Liver (tissue), 9 donors: Measurements from ENCODE around the gene ZFAND3. TPM values are rescaled to one million over a fixed set of nuclear protein-coding genes. Genes with fewer than 3 reads are reported as not detected.

Experiments
- DNase-seq: peaks from one replicate; pipeline ENCODE4 v3.0.0-alpha.2; 2017; ENCODE audit warnings: low spot score
- H3K27ac ChIP-seq, 2 donors: one replicate each; pipeline ENCODE4 v1.7.0; 2013; ENCODE audit warnings: inconsistent platforms in 2 of 2, low read length in 2 of 2, control low read depth in 1 of 2, low read depth in 1 of 2, mild to moderate bottlenecking in 1 of 2
- H3K27me3 ChIP-seq, 4 donors: one replicate each; pipeline versions ENCODE4 v1.6.1 to v1.7.0; 2013; ENCODE audit warnings: low read length in 3 of 4, inconsistent platforms in 1 of 4, mild to moderate bottlenecking in 1 of 4, moderate library complexity in 1 of 4; ENCODE audit not compliant: control insufficient read depth in 4 of 4, insufficient read depth in 4 of 4
- H3K36me3 ChIP-seq, 4 donors: one replicate each; pipeline versions ENCODE4 v1.6.1 to v1.7.0; 2013; ENCODE audit warnings: low read length in 3 of 4, mild to moderate bottlenecking in 3 of 4, low read depth in 1 of 4, moderate library complexity in 1 of 4; ENCODE audit not compliant: control insufficient read depth in 4 of 4, insufficient read depth in 3 of 4
- H3K4me1 ChIP-seq, 4 donors: one replicate each; pipeline versions ENCODE4 v1.6.1 to v1.7.0; 2013; ENCODE audit warnings: low read length in 3 of 4, mild to moderate bottlenecking in 3 of 4, moderate library complexity in 1 of 4; ENCODE audit not compliant: control insufficient read depth in 4 of 4, insufficient read depth in 4 of 4
- H3K4me3 ChIP-seq, 3 donors: one replicate each; pipeline versions ENCODE4 v1.6.1 to v1.7.0; 2013; ENCODE audit warnings: low read length in 3 of 3, control low read depth in 1 of 3, low read depth in 1 of 3, mild to moderate bottlenecking in 1 of 3
- H3K9ac ChIP-seq, 2 donors: one replicate each; pipeline ENCODE4 v1.7.0; 2013; ENCODE audit warnings: low read length in 2 of 2, mild to moderate bottlenecking in 2 of 2, moderate library complexity in 2 of 2, control low read depth in 1 of 2, low read depth in 1 of 2
- H3K9me3 ChIP-seq, 4 donors: one replicate each; pipeline versions ENCODE4 v1.6.1 to v1.7.0; 2013; ENCODE audit warnings: low read length in 3 of 4; ENCODE audit not compliant: control insufficient read depth in 4 of 4
- GABPA ChIP-seq, 2 donors: IDR thresholded peaks in 1 of 2; conservative IDR thresholded peaks in 1 of 2; 2 replicates each; pipeline ENCODE4 v1.6.1; 2016; ENCODE audit warnings: antibody characterized with exemption in 2 of 2, mild to moderate bottlenecking in 1 of 2, moderate library complexity in 1 of 2
- HNF4G ChIP-seq: IDR thresholded peaks from 2 replicates; pipeline ENCODE4 v1.6.1; 2016; ENCODE audit warnings: antibody characterized with exemption
- JUND ChIP-seq, 2 donors: IDR thresholded peaks; 2 replicates each; pipeline ENCODE4 v1.6.1; 2016; ENCODE audit warnings: antibody characterized with exemption in 2 of 2
- NR2F2 ChIP-seq: IDR thresholded peaks from 2 replicates; pipeline ENCODE4 v1.6.1; 2016; ENCODE audit warnings: antibody characterized with exemption
- RXRA ChIP-seq, 2 donors: IDR thresholded peaks; 2 replicates each; pipeline ENCODE4 v1.6.1; 2017 to 2018; ENCODE audit warnings: antibody characterized with exemption in 2 of 2, mild to moderate bottlenecking in 1 of 2
- SP1 ChIP-seq: IDR thresholded peaks from 2 replicates; pipeline ENCODE4 v1.6.1; 2018; ENCODE audit warnings: antibody characterized with exemption, mild to moderate bottlenecking
- TAF1 ChIP-seq: conservative IDR thresholded peaks from 2 replicates; pipeline ENCODE4 v1.6.1; 2016; ENCODE audit warnings: antibody characterized with exemption, mild to moderate bottlenecking
- YY1 ChIP-seq: IDR thresholded peaks from 2 replicates; pipeline ENCODE4 v1.6.1; 2016; ENCODE audit warnings: antibody characterized with exemption, mild to moderate bottlenecking
- WGBS: extraction: QIAGEN DNeasy Blood & Tissue Kit; methylation state at CpG from one replicate; pipeline ENCODE4 v1.1.7; 2013; 5-methylcytosine and 5-hydroxymethylcytosine counted together
- polyA plus RNA-seq, 2 donors: library from polyadenylated mRNA; stranded (reverse) in 1 of 2; unstranded in 1 of 2; fragments of 200-250 nt in 1 of 2; fragments of >200 nt in 1 of 2; fragmentation: Nextera tagmentation in 1 of 2; extraction: Ambion mirVana in 1 of 2; gene quantifications; one replicate each; pipeline versions ENCODE4 v1.2.1 to v1.2.3, GENCODE V29; 2013 to 2015
- total RNA-seq, 2 donors: library from RNA; depleted of rRNA; stranded (reverse); fragments of >200 nt; gene quantifications; one replicate each; pipeline ENCODE4 v1.2.3, GENCODE V29; 2014
- TF ChIP-seq, protein P1 (sequence below): fragments of 150-350 bp; IDR thresholded peaks from 2 replicates; pipeline ENCODE4 v1.5.1; 2017; ENCODE audit warnings: improper control_type of control experiment, low read depth, low read length; ENCODE audit not compliant: missing input control
- TF ChIP-seq, protein P2 (sequence below): IDR thresholded peaks from 2 replicates; pipeline ENCODE4 v1.6.1; 2016; ENCODE audit warnings: antibody characterized with exemption, mild to moderate bottlenecking
- donor health status: healthy.
- donor health status: healthy.
- donor health status: healthy.
- donor health status: healthy.
- donor health status: healthy.

ZFAND3 gene
- total and polyA plus RNA-seq, 4 donors = 7.7 to 37.5 (median 23.1) TPM

DNA sequence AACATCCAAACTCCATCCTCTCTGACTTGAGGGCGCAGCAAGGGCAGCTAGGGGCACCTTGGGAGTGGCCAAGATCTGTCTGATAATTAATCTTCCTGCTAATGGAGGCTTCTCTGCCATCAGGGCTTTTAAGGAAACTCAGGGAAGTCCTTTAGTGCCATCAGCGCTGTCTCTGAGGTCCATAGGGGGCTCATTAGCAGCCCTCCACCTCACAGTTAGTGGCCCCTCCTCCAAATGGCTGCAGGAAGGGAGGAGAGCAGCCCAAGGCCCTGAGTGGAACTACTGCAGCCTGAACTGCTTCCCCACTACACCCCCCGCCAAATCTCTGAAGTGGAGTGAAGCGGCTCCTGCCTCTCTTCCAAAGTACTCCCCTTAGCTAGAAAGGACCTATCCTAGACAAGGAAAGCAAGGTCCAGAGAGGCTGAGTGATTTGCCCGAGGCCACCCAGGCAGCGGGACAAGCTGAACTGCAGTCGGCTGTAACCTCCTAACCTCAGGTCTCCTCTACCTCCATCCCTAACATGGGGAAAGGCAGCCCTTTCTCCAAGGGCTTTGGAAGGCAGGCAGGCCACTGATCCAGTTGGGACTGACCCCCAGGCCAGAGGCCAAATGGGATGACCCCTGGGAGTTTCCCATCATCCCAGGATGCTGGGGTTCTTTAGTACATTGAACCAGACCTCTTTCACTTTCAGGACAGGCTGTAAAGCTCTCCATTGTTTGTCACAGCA is 39.5 kb upstream of the ZFAND3 start:
- DNase-seq = no peak
- H3K27me3 ChIP-seq = no peaks in the 10 kb centered on the region
- WGBS = 97% methylated on average over 7 of the region's 7 CpGs
- no peaks in the 10 kb centered on the region for H3K36me3 ChIP-seq
- no peak overlapping the region for H3K27ac ChIP-seq
- TF ChIP-seq SP1 (no peak), JUND (IDR thresholded peaks at IDR 0.05) (no peak), RXRA (IDR thresholded peaks at IDR 0.05) (no peak), YY1 (no peak)
- TF ChIP-seq, protein P1, sequence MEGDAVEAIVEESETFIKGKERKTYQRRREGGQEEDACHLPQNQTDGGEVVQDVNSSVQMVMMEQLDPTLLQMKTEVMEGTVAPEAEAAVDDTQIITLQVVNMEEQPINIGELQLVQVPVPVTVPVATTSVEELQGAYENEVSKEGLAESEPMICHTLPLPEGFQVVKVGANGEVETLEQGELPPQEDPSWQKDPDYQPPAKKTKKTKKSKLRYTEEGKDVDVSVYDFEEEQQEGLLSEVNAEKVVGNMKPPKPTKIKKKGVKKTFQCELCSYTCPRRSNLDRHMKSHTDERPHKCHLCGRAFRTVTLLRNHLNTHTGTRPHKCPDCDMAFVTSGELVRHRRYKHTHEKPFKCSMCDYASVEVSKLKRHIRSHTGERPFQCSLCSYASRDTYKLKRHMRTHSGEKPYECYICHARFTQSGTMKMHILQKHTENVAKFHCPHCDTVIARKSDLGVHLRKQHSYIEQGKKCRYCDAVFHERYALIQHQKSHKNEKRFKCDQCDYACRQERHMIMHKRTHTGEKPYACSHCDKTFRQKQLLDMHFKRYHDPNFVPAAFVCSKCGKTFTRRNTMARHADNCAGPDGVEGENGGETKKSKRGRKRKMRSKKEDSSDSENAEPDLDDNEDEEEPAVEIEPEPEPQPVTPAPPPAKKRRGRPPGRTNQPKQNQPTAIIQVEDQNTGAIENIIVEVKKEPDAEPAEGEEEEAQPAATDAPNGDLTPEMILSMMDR = no peak
- H3K9me3 ChIP-seq = no peaks in the 10 kb centered on the region
- H3K4me3 ChIP-seq = no peak overlapping the region
- no peak overlapping the region for H3K9ac ChIP-seq
- H3K4me1 ChIP-seq = peaks cover 0 to 16% (median 9%) of the 10 kb centered on the region in 4 donors

DNA sequence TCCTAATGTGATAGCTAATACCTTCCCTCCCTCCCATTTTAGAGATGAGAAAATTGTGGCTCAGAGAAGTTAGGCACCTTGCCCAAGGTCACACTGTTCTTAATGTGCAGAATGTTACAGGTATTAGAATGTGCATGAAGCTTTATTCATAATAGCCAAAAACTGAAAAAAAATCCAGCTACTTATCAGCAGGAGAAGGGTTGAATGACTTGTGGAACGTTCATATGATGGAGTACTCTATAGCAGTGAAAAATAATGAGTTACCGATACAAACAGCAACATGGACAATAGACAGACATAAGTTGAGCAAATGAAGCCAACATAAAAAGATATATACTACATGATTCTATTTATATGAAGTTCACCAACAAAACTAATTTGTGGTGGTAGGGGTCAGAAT is 37.7 kb upstream of the ZFAND3 start:
- H3K9me3 ChIP-seq = no peaks in the 10 kb centered on the region
- no peak overlapping the region for H3K9ac ChIP-seq
- no peak for DNase-seq
- TF ChIP-seq TAF1 (no peak), NR2F2 (no peak), GABPA (IDR thresholded peaks at IDR 0.05 in 1 of 2, conservative IDR thresholded peaks at IDR 0.05 in 1 of 2) (no peak), SP1 (no peak), HNF4G (no peak)
- TF ChIP-seq, protein P2, sequence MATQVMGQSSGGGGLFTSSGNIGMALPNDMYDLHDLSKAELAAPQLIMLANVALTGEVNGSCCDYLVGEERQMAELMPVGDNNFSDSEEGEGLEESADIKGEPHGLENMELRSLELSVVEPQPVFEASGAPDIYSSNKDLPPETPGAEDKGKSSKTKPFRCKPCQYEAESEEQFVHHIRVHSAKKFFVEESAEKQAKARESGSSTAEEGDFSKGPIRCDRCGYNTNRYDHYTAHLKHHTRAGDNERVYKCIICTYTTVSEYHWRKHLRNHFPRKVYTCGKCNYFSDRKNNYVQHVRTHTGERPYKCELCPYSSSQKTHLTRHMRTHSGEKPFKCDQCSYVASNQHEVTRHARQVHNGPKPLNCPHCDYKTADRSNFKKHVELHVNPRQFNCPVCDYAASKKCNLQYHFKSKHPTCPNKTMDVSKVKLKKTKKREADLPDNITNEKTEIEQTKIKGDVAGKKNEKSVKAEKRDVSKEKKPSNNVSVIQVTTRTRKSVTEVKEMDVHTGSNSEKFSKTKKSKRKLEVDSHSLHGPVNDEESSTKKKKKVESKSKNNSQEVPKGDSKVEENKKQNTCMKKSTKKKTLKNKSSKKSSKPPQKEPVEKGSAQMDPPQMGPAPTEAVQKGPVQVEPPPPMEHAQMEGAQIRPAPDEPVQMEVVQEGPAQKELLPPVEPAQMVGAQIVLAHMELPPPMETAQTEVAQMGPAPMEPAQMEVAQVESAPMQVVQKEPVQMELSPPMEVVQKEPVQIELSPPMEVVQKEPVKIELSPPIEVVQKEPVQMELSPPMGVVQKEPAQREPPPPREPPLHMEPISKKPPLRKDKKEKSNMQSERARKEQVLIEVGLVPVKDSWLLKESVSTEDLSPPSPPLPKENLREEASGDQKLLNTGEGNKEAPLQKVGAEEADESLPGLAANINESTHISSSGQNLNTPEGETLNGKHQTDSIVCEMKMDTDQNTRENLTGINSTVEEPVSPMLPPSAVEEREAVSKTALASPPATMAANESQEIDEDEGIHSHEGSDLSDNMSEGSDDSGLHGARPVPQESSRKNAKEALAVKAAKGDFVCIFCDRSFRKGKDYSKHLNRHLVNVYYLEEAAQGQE = no peak
- TF ChIP-seq, protein P1 = no peak
- H3K27ac ChIP-seq = no peak overlapping the region
- no peak overlapping the region for H3K4me3 ChIP-seq
- H3K36me3 ChIP-seq = no peaks in the 10 kb centered on the region
- WGBS = 92% methylated on average over 2 of the region's 2 CpGs
- no peaks in the 10 kb centered on the region for H3K27me3 ChIP-seq
- H3K4me1 ChIP-seq = peaks cover 0 to 16% (median 9%) of the 10 kb centered on the region in 4 donors
